BLaER1 treated with 17β-estradiol and CSF1 and Interleukin-3, amounts not matched to agents 10 nM and 100 nM (cell line): ENCODE results near the gene SERTAD2.

Source experiments
- H3K27ac ChIP-seq, 11 experiments: shearing (Covaris generic); formaldehyde crosslinking; 2 replicates each; pipeline ENCODE4 v1.8.1; 2022
- H3K27me3 ChIP-seq, 11 experiments: shearing (Covaris generic); formaldehyde crosslinking; 2 replicates each; pipeline ENCODE4 v1.8.1; 2022
- H3K36me3 ChIP-seq, 11 experiments: shearing (Covaris generic); formaldehyde crosslinking; 2 replicates each; pipeline ENCODE4 v1.8.1; 2022
- H3K4me1 ChIP-seq, 10 experiments: shearing (Covaris generic); formaldehyde crosslinking; 2 replicates each; pipeline ENCODE4 v1.8.1; 2022
- H3K4me2 ChIP-seq, 11 experiments: shearing (Covaris generic); formaldehyde crosslinking; 2 replicates each; pipeline ENCODE4 v1.8.1; 2022
- H3K4me3 ChIP-seq, 10 experiments: shearing (Covaris generic); formaldehyde crosslinking; 2 replicates each; pipeline ENCODE4 v1.8.1; 2022
- H3K9ac ChIP-seq, 11 experiments: shearing (Covaris generic); formaldehyde crosslinking; 2 replicates each; pipeline ENCODE4 v1.8.1; 2022
- H3K9me3 ChIP-seq, 11 experiments: shearing (Covaris generic); formaldehyde crosslinking; replicated peaks in 1 of 11; 2 replicates each; pipeline ENCODE4 v1.8.1; 2022
- H4K20me1 ChIP-seq, 11 experiments: shearing (Covaris generic); formaldehyde crosslinking; 2 replicates each; pipeline ENCODE4 v1.8.1; 2022
- Cebpa-rat ChIP-seq, 11 experiments: shearing (Covaris generic); IDR thresholded peaks; 2 replicates each; pipeline ENCODE4 v1.8.1; 2022

SERTAD2 gene

GRCh38 chr2:64653109-64654062 is at the start of gene SERTAD2:
TSS of gene SERTAD2 (minus strand) at chr2:64653913. CDS start at chr2:64636871, 17,042 bp downstream.
- Histone ChIP-seq H3K36me3 (no peaks in the 10 kb centered on the region), H3K27me3 (no peaks in the 10 kb centered on the region), H3K4me3 (peak within 1 kb of the TSS; percentile 76 to 87 (median 83)), H3K4me1 (peaks cover 57 to 81% (median 69%) of the 10 kb centered on the region in 10 experiments), H4K20me1 (peaks cover 27 to 49% (median 44%) of the 10 kb centered on the region in 11 experiments; a peak in 21 of 22 replicates), H3K4me2 (peak within 1 kb of the TSS; percentile 88 to 100 (median 97)), H3K9me3 (no peaks in the 10 kb centered on the region), H3K9ac (peak within 1 kb of the TSS; percentile 91 to 95 (median 94)), H3K27ac (peak within 1 kb of the TSS; percentile 88 to 94 (median 93))
- no peak for TF ChIP-seq Cebpa-rat (IDR thresholded peaks at IDR 0.05)

GRCh38 chr2:64700133-64700809 is 46.6 kb upstream of the SERTAD2 start:
- H3K4me1 ChIP-seq: peaks cover 10 to 16% (median 13%) of the 10 kb centered on the region in 10 experiments; a peak in 18 of 20 replicates

GRCh38 chr2:64699712-64700111 is 46.0 kb upstream of the SERTAD2 start:
- H3K4me3 ChIP-seq: no peak overlapping the region
- no peak for TF ChIP-seq Cebpa-rat (IDR thresholded peaks at IDR 0.05)
- H3K4me2 ChIP-seq: 0 out of 22 replicates have a peak overlapping the region, but pooled peaks of 1 of the 11 experiments have one; percentile 21
- no peak overlapping the region for H3K27ac ChIP-seq
- H3K36me3 ChIP-seq: no peaks in the 10 kb centered on the region
- no peaks in the 10 kb centered on the region for H4K20me1 ChIP-seq
- H3K9me3 ChIP-seq: no peaks in the 10 kb centered on the region
- H3K9ac ChIP-seq: no peak overlapping the region
- peaks cover 10 to 17% (median 13%) of the 10 kb centered on the region in 10 experiments; a peak in 18 of 20 replicates for H3K4me1 ChIP-seq
- H3K27me3 ChIP-seq: no peaks in the 10 kb centered on the region

More at GRCh38 chr2:64700133-64700809, 46.6 kb upstream of the SERTAD2 start:
- no peak overlapping the region for H3K4me3 ChIP-seq
- no peaks in the 10 kb centered on the region for H3K27me3 ChIP-seq
- TF ChIP-seq Cebpa-rat (IDR thresholded peaks at IDR 0.05): no peak
- H3K9me3 ChIP-seq: no peaks in the 10 kb centered on the region
- no peaks in the 10 kb centered on the region for H4K20me1 ChIP-seq
- H3K36me3 ChIP-seq: no peaks in the 10 kb centered on the region
- H3K4me2 ChIP-seq: no peak overlapping the region
- no peak overlapping the region for H3K27ac ChIP-seq
- no peak overlapping the region for H3K9ac ChIP-seq

GRCh38 chr2:64698668-64699444 is 45.1 kb upstream of the SERTAD2 start:
- Histone ChIP-seq H3K36me3 (no peaks in the 10 kb centered on the region), H3K4me2 (peak overlapping the region in 2 of 11 experiments; percentile 25 to 58; a peak in 2 of 22 replicates), H3K9ac (no peak overlapping the region), H3K27ac (no peak overlapping the region), H3K4me1 (peaks cover 10 to 17% (median 13%) of the 10 kb centered on the region in 10 experiments; a peak in 18 of 20 replicates), H4K20me1 (no peaks in the 10 kb centered on the region), H3K27me3 (no peaks in the 10 kb centered on the region), H3K4me3 (no peak overlapping the region), H3K9me3 (no peaks in the 10 kb centered on the region)
- TF ChIP-seq Cebpa-rat (IDR thresholded peaks at IDR 0.05): no peak

GRCh38 chr2:64698177-64698643 is 44.5 kb upstream of the SERTAD2 start:
- Histone ChIP-seq H3K27ac (no peak overlapping the region), H3K9ac (no peak overlapping the region), H3K4me2 (no peak overlapping the region), H4K20me1 (no peaks in the 10 kb centered on the region), H3K36me3 (no peaks in the 10 kb centered on the region), H3K27me3 (no peaks in the 10 kb centered on the region), H3K9me3 (no peaks in the 10 kb centered on the region), H3K4me1 (peaks cover 10 to 17% (median 13%) of the 10 kb centered on the region in 10 experiments; a peak in 18 of 20 replicates), H3K4me3 (no peak overlapping the region)
- no peak for TF ChIP-seq Cebpa-rat (IDR thresholded peaks at IDR 0.05)

- H3K36me3 ChIP-seq: no peaks in the 10 kb centered on the region
- H3K9ac ChIP-seq: no peak overlapping the region
- peaks cover 10 to 17% (median 13%) of the 10 kb centered on the region in 10 experiments; a peak in 18 of 20 replicates for H3K4me1 ChIP-seq
- no peaks in the 10 kb centered on the region for H3K27me3 ChIP-seq
- H3K9me3 ChIP-seq: no peaks in the 10 kb centered on the region
- no peak overlapping the region for H3K27ac ChIP-seq
- no peak overlapping the region for H3K4me3 ChIP-seq
- no peak for TF ChIP-seq Cebpa-rat (IDR thresholded peaks at IDR 0.05)
- no peaks in the 10 kb centered on the region for H4K20me1 ChIP-seq
- peak overlapping the region in 1 of 11 experiments; percentile 14; a peak in 2 of 22 replicates for H3K4me2 ChIP-seq
Measured at GRCh38 chr2:64697297-64698176, 43.8 kb upstream of the SERTAD2 start.

GRCh38 chr2:64696636-64697035 is 42.9 kb upstream of the SERTAD2 start:
- H3K4me2 ChIP-seq: peak overlapping the region in 2 of 11 experiments; percentile 59 to 63; a peak in 3 of 22 replicates
- no peaks in the 10 kb centered on the region for H3K27me3 ChIP-seq
- H4K20me1 ChIP-seq: no peaks in the 10 kb centered on the region
- H3K9ac ChIP-seq: no peak overlapping the region
- no peaks in the 10 kb centered on the region; a peak in 1 of 22 replicates for H3K9me3 ChIP-seq
- no peak overlapping the region for H3K4me3 ChIP-seq
- TF ChIP-seq Cebpa-rat (IDR thresholded peaks at IDR 0.05): no peak
- no peaks in the 10 kb centered on the region for H3K36me3 ChIP-seq
- H3K27ac ChIP-seq: no peak overlapping the region
- peaks cover 10 to 17% (median 13%) of the 10 kb centered on the region in 10 experiments; a peak in 18 of 20 replicates for H3K4me1 ChIP-seq
